Measurements from ENCODE around the gene DDX41.

DNA sequence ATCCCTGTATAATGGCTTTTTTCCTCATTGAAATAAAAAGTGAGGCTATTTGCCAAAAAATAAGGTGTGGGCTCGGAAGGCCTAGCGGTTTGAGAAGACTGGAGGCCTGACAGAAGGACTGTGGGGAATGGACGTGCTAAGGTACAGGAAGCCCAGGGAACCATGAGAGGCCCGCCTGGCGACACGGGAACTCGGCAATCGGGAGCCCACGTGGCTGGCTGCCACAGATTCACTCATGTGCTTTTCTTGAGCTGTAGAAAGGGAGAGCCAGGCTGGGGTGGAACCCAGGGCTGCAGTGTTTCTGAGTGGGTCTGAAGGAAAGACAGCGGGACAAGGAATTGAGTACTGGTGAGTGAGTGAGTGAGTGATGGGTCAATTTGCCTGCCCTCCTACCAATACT is 11.9 kb upstream of the DDX41 start:
- TF ChIP-seq, protein P1, sequence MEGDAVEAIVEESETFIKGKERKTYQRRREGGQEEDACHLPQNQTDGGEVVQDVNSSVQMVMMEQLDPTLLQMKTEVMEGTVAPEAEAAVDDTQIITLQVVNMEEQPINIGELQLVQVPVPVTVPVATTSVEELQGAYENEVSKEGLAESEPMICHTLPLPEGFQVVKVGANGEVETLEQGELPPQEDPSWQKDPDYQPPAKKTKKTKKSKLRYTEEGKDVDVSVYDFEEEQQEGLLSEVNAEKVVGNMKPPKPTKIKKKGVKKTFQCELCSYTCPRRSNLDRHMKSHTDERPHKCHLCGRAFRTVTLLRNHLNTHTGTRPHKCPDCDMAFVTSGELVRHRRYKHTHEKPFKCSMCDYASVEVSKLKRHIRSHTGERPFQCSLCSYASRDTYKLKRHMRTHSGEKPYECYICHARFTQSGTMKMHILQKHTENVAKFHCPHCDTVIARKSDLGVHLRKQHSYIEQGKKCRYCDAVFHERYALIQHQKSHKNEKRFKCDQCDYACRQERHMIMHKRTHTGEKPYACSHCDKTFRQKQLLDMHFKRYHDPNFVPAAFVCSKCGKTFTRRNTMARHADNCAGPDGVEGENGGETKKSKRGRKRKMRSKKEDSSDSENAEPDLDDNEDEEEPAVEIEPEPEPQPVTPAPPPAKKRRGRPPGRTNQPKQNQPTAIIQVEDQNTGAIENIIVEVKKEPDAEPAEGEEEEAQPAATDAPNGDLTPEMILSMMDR (conservative IDR thresholded peaks at IDR 0.05; ENCODE audit: low read length), result no peak
- no peak for TF ChIP-seq EZH2phosphoT487 (IDR thresholded peaks at IDR 0.05; ENCODE audit: borderline replicate concordance, low read depth, low read length)
